HCT116 (cell line): ENCODE data around the gene CUL4A.

Source experiments
- CBX3 ChIP-seq: IDR thresholded peaks from 2 replicates; pipeline ENCODE4 v1.6.1; 2012; ENCODE audit warnings: low read depth
- ELF1 ChIP-seq: IDR thresholded peaks from 2 replicates; pipeline ENCODE4 v1.6.1; 2012; ENCODE audit warnings: low read depth, borderline replicate concordance
- EZH2 ChIP-seq: fragments of 200-600 bp; sonication (generic); IDR thresholded peaks from 2 replicates; pipeline ENCODE4 v1.6.1; 2017; ENCODE audit warnings: antibody characterized with exemption, mixed run types
- EZH2phosphoT487 ChIP-seq: fragments of 200-600 bp; IDR thresholded peaks from 2 replicates; pipeline ENCODE4 v1.6.1; 2018; ENCODE audit warnings: antibody characterized with exemption, borderline replicate concordance
- POLR2A ChIP-seq: IDR thresholded peaks from 2 replicates; pipeline ENCODE4 v1.7.0; 2011; ENCODE audit warnings: borderline replicate concordance; ENCODE audit not compliant: insufficient read depth, insufficient read length; ENCODE audit errors: extremely low read depth
- POLR2AphosphoS5 ChIP-seq: IDR thresholded peaks from 2 replicates; pipeline ENCODE4 v1.6.1; 2011; ENCODE audit warnings: mild to moderate bottlenecking, low read depth, low read length, moderate library complexity
- SIN3A ChIP-seq: IDR thresholded peaks from 2 replicates; pipeline ENCODE4 v1.6.1; 2012; ENCODE audit warnings: low read depth
- SP1 ChIP-seq: IDR thresholded peaks from 2 replicates; pipeline ENCODE4 v1.6.1; 2012; ENCODE audit warnings: low read depth
- YY1 ChIP-seq: IDR thresholded peaks from 2 replicates; pipeline ENCODE4 v1.6.1; 2011; ENCODE audit warnings: low read length, low read depth, moderate library complexity, mild to moderate bottlenecking; ENCODE audit not compliant: insufficient replicate concordance; ENCODE audit errors: extremely low read depth
- ZNF274 ChIP-seq: fragments of 200-500 bp; sonication (Bioruptor generic); IDR thresholded peaks from 2 replicates; pipeline ENCODE4 v1.6.1; 2014; ENCODE audit warnings: mild to moderate bottlenecking, low read depth, low read length, inconsistent platforms
- TF ChIP-seq, protein P1 (sequence below), 3 experiments: fragments of 200-600 bp in 1 of 3; sonication (generic) in 1 of 3; IDR thresholded peaks in 2 of 3; conservative IDR thresholded peaks in 1 of 3; 2 replicates each; pipeline ENCODE4 v1.5.1; 2012 to 2017; ENCODE audit warnings: low read depth in 2 of 3, low read length in 2 of 3, antibody characterized with exemption in 1 of 3, borderline replicate concordance in 1 of 3, control low read depth in 1 of 3, mild to moderate bottlenecking in 1 of 3, mixed read lengths in 1 of 3, mixed run types in 1 of 3, moderate library complexity in 1 of 3; ENCODE audit not compliant: insufficient read depth in 1 of 3
- TF ChIP-seq, protein P2 (sequence below): IDR thresholded peaks from 2 replicates; pipeline ENCODE4 v1.6.1; 2012

DNA sequence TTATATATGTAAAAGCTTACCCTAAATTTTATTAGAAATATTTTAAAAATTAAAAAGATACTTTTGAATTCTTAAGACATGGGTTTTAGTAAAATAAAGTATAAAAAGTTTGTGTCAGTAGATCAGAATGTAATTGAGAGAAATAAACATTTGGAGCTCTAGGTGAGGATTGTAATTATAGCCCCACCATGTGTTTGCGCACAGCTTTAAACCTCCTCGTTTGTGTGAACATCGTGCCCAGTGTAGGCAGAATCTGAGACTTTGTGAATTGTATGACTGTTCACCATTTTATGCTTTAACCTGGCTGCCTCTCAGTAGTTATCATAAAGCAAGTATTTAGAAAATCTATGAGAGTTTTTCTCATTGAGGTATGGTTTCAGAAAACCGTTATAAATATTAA, 29.1 kb downstream of the CUL4A start:
- no peak for TF ChIP-seq POLR2AphosphoS5
- TF ChIP-seq POLR2A, result no peak
- TF ChIP-seq, protein P1, sequence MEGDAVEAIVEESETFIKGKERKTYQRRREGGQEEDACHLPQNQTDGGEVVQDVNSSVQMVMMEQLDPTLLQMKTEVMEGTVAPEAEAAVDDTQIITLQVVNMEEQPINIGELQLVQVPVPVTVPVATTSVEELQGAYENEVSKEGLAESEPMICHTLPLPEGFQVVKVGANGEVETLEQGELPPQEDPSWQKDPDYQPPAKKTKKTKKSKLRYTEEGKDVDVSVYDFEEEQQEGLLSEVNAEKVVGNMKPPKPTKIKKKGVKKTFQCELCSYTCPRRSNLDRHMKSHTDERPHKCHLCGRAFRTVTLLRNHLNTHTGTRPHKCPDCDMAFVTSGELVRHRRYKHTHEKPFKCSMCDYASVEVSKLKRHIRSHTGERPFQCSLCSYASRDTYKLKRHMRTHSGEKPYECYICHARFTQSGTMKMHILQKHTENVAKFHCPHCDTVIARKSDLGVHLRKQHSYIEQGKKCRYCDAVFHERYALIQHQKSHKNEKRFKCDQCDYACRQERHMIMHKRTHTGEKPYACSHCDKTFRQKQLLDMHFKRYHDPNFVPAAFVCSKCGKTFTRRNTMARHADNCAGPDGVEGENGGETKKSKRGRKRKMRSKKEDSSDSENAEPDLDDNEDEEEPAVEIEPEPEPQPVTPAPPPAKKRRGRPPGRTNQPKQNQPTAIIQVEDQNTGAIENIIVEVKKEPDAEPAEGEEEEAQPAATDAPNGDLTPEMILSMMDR (IDR thresholded peaks at IDR 0.05 in 2 of 3, conservative IDR thresholded peaks at IDR 0.05 in 1 of 3; ENCODE audit: borderline replicate concordance in 1 of 3, insufficient read depth in 1 of 3, low read depth in 2 of 3, low read length in 2 of 3), result no peak
- TF ChIP-seq ZNF274, result no peak
- no peak for TF ChIP-seq CBX3
- no peak for TF ChIP-seq YY1
- TF ChIP-seq SP1, result no peak
- TF ChIP-seq, protein P2, sequence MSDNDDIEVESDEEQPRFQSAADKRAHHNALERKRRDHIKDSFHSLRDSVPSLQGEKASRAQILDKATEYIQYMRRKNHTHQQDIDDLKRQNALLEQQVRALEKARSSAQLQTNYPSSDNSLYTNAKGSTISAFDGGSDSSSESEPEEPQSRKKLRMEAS, result no peak
- TF ChIP-seq EZH2, result no peak
- TF ChIP-seq EZH2phosphoT487, result no peak
- no peak for TF ChIP-seq ELF1
- TF ChIP-seq SIN3A, result no peak
